HCT116 (cell line): ENCODE data around the gene LRRN2.

Experiments
- CBX3 ChIP-seq: IDR thresholded peaks from 2 replicates; pipeline ENCODE4 v1.6.1; 2012; ENCODE audit warnings: low read depth
- EZH2 ChIP-seq: fragments of 200-600 bp; sonication (generic); IDR thresholded peaks from 2 replicates; pipeline ENCODE4 v1.6.1; 2017; ENCODE audit warnings: antibody characterized with exemption, mixed run types
- EZH2phosphoT487 ChIP-seq: fragments of 200-600 bp; IDR thresholded peaks from 2 replicates; pipeline ENCODE4 v1.6.1; 2018; ENCODE audit warnings: antibody characterized with exemption, borderline replicate concordance
- POLR2A ChIP-seq: IDR thresholded peaks from 2 replicates; pipeline ENCODE4 v1.7.0; 2011; ENCODE audit warnings: borderline replicate concordance; ENCODE audit not compliant: insufficient read depth, insufficient read length; ENCODE audit errors: extremely low read depth
- SP1 ChIP-seq: IDR thresholded peaks from 2 replicates; pipeline ENCODE4 v1.6.1; 2012; ENCODE audit warnings: low read depth
- SRF ChIP-seq: IDR thresholded peaks from 2 replicates; pipeline ENCODE4 v1.6.1; 2012; ENCODE audit warnings: low read depth
- ZFX ChIP-seq: fragments of 450-650 bp; IDR thresholded peaks from 2 replicates; pipeline ENCODE4 v1.6.1; 2017
- ZNF274 ChIP-seq: fragments of 200-500 bp; sonication (Bioruptor generic); IDR thresholded peaks from 2 replicates; pipeline ENCODE4 v1.6.1; 2014; ENCODE audit warnings: mild to moderate bottlenecking, low read depth, low read length, inconsistent platforms
- TF ChIP-seq, protein P1 (sequence below), 3 experiments: fragments of 200-600 bp in 1 of 3; sonication (generic) in 1 of 3; IDR thresholded peaks in 2 of 3; conservative IDR thresholded peaks in 1 of 3; 2 replicates each; pipeline ENCODE4 v1.5.1; 2012 to 2017; ENCODE audit warnings: low read depth in 2 of 3, low read length in 2 of 3, antibody characterized with exemption in 1 of 3, borderline replicate concordance in 1 of 3, control low read depth in 1 of 3, mild to moderate bottlenecking in 1 of 3, mixed read lengths in 1 of 3, mixed run types in 1 of 3, moderate library complexity in 1 of 3; ENCODE audit not compliant: insufficient read depth in 1 of 3
- TF ChIP-seq, protein P2 (sequence below): IDR thresholded peaks from 2 replicates; pipeline ENCODE4 v1.6.1; 2011; ENCODE audit warnings: mild to moderate bottlenecking, low read length, moderate library complexity; ENCODE audit not compliant: insufficient replicate concordance; ENCODE audit errors: extremely low read depth
- TF ChIP-seq, protein P3 (sequence below): IDR thresholded peaks from 2 replicates; pipeline ENCODE4 v1.6.1; 2012; ENCODE audit warnings: low read depth

GRCh38 chr1:204664384-204664651 lies 21.2 kb downstream of the LRRN2 start:
- TF ChIP-seq ZNF274 (no peak), ZFX (no peak), POLR2A (no peak), SRF (no peak), SP1 (no peak), EZH2 (no peak), EZH2phosphoT487 (no peak), CBX3 (no peak)
- TF ChIP-seq, protein P1, sequence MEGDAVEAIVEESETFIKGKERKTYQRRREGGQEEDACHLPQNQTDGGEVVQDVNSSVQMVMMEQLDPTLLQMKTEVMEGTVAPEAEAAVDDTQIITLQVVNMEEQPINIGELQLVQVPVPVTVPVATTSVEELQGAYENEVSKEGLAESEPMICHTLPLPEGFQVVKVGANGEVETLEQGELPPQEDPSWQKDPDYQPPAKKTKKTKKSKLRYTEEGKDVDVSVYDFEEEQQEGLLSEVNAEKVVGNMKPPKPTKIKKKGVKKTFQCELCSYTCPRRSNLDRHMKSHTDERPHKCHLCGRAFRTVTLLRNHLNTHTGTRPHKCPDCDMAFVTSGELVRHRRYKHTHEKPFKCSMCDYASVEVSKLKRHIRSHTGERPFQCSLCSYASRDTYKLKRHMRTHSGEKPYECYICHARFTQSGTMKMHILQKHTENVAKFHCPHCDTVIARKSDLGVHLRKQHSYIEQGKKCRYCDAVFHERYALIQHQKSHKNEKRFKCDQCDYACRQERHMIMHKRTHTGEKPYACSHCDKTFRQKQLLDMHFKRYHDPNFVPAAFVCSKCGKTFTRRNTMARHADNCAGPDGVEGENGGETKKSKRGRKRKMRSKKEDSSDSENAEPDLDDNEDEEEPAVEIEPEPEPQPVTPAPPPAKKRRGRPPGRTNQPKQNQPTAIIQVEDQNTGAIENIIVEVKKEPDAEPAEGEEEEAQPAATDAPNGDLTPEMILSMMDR (IDR thresholded peaks at IDR 0.05 in 2 of 3, conservative IDR thresholded peaks at IDR 0.05 in 1 of 3; ENCODE audit: borderline replicate concordance in 1 of 3, insufficient read depth in 1 of 3, low read depth in 2 of 3, low read length in 2 of 3): no peak
- TF ChIP-seq, protein P2, sequence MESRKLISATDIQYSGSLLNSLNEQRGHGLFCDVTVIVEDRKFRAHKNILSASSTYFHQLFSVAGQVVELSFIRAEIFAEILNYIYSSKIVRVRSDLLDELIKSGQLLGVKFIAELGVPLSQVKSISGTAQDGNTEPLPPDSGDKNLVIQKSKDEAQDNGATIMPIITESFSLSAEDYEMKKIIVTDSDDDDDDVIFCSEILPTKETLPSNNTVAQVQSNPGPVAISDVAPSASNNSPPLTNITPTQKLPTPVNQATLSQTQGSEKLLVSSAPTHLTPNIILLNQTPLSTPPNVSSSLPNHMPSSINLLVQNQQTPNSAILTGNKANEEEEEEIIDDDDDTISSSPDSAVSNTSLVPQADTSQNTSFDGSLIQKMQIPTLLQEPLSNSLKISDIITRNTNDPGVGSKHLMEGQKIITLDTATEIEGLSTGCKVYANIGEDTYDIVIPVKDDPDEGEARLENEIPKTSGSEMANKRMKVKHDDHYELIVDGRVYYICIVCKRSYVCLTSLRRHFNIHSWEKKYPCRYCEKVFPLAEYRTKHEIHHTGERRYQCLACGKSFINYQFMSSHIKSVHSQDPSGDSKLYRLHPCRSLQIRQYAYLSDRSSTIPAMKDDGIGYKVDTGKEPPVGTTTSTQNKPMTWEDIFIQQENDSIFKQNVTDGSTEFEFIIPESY: no peak
- TF ChIP-seq, protein P3, sequence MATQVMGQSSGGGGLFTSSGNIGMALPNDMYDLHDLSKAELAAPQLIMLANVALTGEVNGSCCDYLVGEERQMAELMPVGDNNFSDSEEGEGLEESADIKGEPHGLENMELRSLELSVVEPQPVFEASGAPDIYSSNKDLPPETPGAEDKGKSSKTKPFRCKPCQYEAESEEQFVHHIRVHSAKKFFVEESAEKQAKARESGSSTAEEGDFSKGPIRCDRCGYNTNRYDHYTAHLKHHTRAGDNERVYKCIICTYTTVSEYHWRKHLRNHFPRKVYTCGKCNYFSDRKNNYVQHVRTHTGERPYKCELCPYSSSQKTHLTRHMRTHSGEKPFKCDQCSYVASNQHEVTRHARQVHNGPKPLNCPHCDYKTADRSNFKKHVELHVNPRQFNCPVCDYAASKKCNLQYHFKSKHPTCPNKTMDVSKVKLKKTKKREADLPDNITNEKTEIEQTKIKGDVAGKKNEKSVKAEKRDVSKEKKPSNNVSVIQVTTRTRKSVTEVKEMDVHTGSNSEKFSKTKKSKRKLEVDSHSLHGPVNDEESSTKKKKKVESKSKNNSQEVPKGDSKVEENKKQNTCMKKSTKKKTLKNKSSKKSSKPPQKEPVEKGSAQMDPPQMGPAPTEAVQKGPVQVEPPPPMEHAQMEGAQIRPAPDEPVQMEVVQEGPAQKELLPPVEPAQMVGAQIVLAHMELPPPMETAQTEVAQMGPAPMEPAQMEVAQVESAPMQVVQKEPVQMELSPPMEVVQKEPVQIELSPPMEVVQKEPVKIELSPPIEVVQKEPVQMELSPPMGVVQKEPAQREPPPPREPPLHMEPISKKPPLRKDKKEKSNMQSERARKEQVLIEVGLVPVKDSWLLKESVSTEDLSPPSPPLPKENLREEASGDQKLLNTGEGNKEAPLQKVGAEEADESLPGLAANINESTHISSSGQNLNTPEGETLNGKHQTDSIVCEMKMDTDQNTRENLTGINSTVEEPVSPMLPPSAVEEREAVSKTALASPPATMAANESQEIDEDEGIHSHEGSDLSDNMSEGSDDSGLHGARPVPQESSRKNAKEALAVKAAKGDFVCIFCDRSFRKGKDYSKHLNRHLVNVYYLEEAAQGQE: no peak
